PFSK-1 (cell line): Measurements from ENCODE around the gene CHDH.

Source experiments
- FOXP2 ChIP-seq: optimal IDR thresholded peaks from 2 replicates; pipeline ENCODE3; 2011; ENCODE audit warnings: borderline replicate concordance, control low read depth, inconsistent platforms; ENCODE audit not compliant: insufficient read depth; ENCODE audit errors: extremely low read length, extremely low read depth
- POLR2AphosphoS5 ChIP-seq: IDR thresholded peaks from 2 replicates; pipeline ENCODE4 v1.6.1; 2012; ENCODE audit warnings: low read depth, mild to moderate bottlenecking, control low read depth, low read length, moderate library complexity
- REST ChIP-seq, 2 experiments: IDR thresholded peaks; 2 replicates each; pipeline versions ENCODE4 v1.6.1 to v1.8.0; 2011 to 2012; ENCODE audit warnings: low read depth in 2 of 2, low read length in 2 of 2, control low read depth in 1 of 2, inconsistent platforms in 1 of 2, mild to moderate bottlenecking in 1 of 2, moderate library complexity in 1 of 2; ENCODE audit not compliant: insufficient read depth in 1 of 2
- SIN3A ChIP-seq: IDR thresholded peaks from 2 replicates; pipeline ENCODE4 v1.6.1; 2012; ENCODE audit warnings: mild to moderate bottlenecking, low read length, moderate library complexity, borderline replicate concordance; ENCODE audit not compliant: insufficient read depth
- TAF1 ChIP-seq: IDR thresholded peaks from 2 replicates; pipeline ENCODE4 v1.6.1; 2012; ENCODE audit warnings: low read length, control low read depth, borderline replicate concordance; ENCODE audit not compliant: insufficient read depth

Gene CHDH

DNA sequence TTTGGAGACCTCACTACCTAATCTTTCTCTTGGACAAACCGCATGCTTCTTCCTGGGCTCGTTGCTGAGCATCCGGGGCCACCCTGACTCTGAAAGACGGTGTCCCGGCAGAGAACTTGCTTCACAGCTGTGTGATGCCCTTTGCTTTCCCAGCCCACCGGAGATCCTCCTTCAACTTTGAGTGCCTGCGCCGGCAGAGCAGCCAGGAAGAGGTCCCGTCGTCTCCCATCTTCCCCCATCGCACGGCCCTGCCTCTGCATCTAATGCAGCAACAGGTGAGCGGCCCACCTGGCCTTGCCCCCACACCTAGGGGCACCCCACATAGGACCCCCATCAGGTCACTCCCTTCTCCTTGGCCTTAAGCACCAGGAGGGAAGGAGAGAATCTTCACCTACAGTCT lies 37.7 kb downstream of the CHDH start:
- TF ChIP-seq TAF1 (no peak), FOXP2 (no peak), SIN3A (no peak), REST (IDR thresholded peaks at IDR 0.05; ENCODE audit: insufficient read depth in 1 of 2, low read depth in 2 of 2, low read length in 2 of 2) (no peak), POLR2AphosphoS5 (no peak)

DNA sequence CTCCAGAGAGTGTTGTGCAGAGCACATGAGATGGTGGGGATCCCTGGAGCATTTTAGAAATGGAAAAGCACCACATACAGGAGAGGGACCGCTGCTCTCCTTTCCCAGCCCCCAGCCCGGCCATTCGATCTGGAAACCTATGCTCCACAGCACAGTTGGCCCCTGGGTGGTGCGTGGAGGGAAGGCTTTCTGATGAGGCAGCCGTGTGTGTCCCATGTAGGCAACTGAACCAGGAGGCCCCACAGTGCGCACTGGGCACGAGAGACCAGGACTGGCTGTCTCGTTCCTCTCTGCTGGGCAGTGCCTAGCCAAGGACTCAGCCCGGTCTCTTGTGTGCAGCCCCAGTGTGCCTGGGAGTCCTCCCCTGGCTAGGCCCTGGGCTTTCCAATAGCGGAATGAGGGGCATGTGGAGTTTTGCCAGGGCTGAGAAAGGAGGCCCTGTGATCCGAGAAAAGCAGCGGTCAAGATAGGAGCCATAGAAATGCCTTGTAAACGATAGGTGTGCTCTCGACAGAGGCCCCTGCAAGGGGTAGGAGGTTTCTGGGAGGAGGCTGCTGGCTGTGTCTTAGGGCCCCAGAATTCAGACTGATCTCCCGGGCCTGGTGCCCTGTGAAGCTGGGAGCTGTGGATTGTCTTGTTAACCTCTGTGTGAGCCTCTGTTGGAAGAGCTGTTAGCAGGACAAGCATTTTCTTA lies 39.0 kb downstream of the CHDH start:
- TF ChIP-seq TAF1 (no peak), REST (IDR thresholded peaks at IDR 0.05; ENCODE audit: insufficient read depth in 1 of 2, low read depth in 2 of 2, low read length in 2 of 2) (no peak), FOXP2 (no peak), SIN3A (no peak), POLR2AphosphoS5 (no peak)

DNA sequence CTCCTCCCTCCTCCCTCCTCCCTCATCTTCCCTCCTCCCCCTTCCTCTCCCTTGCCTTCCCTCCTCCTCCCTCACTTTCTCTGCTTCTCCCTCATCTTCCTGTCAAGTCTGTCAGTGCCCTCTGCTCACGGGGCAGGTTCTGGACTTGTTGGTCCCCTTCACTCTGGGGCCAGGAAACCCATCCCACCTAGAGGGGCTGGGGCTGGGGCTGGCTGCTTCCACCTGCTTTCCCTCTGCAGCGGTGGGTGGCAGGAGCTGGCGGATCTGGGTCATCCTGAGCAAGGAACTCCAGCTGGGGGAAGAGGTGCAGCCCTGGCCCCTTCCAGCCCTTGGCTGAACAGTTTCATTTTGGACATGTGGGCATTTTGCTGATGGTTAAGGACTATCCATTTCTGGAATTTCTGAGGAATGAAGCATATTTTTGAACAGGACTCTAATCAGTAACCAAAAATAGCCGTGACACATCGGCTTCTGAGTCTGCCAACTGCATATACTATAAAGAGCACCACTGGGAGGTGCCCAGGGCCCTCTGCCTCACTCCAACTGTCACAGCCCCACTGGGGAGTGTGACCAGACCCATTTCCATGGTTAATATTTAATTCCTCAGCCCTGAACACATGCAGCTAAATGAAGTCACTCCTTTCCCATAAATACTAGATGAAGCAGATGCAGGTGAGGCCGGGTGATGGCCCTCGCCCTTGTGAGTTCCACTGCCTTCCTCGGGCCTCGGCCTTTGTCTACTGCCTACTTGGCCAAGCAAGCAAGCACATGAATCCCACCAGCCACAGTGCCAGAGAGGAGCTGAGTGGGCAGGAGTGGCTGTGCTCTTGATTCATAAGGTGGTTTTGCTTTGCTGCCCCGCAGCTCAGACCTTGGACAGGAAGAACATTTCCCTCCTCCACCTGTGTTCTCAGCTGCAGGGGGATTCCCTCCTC lies 39.8 kb downstream of the CHDH start:
- TF ChIP-seq SIN3A (no peak), REST (IDR thresholded peaks at IDR 0.05; ENCODE audit: insufficient read depth in 1 of 2, low read depth in 2 of 2, low read length in 2 of 2) (no peak), TAF1 (no peak), FOXP2 (no peak), POLR2AphosphoS5 (no peak)

GRCh38 chr3:53805463-53806159 lies 40.6 kb downstream of the CHDH start:
- no peak for TF ChIP-seq SIN3A
- no peak for TF ChIP-seq POLR2AphosphoS5
- no peak for TF ChIP-seq REST (IDR thresholded peaks at IDR 0.05; ENCODE audit: insufficient read depth in 1 of 2, low read depth in 2 of 2, low read length in 2 of 2)
- TF ChIP-seq FOXP2: no peak
- TF ChIP-seq TAF1: no peak
